ENCODE measurements around the gene CCDC40. TPM values are rescaled to one million over a fixed set of nuclear protein-coding genes. Genes with fewer than 3 reads are reported as not detected.

The CCDC40 gene
- total RNA-seq, 6 experiments from 2014 or later = 1.7 to 3.1 (median 2.1) TPM

DNA sequence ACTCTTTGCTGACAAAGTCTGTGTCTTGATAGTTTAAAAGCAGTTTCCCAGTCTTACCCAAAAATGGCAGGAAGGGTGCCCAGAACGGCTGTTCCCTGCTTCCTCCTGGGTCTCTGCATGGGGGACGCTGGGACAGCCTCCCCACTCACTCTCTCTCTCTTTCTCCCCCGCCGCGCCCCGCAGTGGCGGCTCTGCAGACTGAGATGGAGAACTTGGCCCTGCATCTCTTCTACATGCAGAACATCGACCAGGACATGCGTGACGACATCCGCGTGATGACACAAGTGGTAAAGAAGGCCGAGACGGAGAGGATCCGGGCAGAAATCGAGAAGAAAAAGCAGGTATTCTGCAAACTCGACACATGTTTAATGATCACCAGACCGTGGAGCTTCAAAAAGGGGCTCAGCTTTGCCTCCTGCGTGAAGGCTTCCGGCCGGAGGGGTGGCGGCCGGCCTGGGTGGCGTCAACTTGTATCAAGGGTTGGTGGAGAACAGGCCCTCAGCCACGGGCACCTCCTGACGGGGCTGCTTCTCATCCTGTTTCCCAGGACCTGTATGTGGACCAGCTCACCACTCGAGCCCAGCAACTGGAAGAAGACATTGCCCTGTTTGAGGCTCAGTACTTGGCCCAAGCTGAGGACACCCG lies 22.0 kb downstream of the CCDC40 start:
- Histone ChIP-seq H3K4me3 (no peak overlapping the region), H3K9me3 (no peaks in the 10 kb centered on the region), H3K4me1 (no peaks in the 10 kb centered on the region), H3K27ac (no peak overlapping the region), H3K36me3 (no peaks in the 10 kb centered on the region), H3K27me3 (no peaks in the 10 kb centered on the region)
- ATAC-seq (no peak), DNase-seq (no peak)
- intact Hi-C loops (cut with DNase I) = no loop called here
- WGBS (ENCODE audit: insufficient coverage, low coverage, low lambda C conversion rate, missing lambda C conversion rate) = 86% methylated on average over 17 of the region's 28 CpGs
- no peak for TF ChIP-seq POLR2A (IDR thresholded peaks at IDR 0.05)
- TF ChIP-seq, protein P1, sequence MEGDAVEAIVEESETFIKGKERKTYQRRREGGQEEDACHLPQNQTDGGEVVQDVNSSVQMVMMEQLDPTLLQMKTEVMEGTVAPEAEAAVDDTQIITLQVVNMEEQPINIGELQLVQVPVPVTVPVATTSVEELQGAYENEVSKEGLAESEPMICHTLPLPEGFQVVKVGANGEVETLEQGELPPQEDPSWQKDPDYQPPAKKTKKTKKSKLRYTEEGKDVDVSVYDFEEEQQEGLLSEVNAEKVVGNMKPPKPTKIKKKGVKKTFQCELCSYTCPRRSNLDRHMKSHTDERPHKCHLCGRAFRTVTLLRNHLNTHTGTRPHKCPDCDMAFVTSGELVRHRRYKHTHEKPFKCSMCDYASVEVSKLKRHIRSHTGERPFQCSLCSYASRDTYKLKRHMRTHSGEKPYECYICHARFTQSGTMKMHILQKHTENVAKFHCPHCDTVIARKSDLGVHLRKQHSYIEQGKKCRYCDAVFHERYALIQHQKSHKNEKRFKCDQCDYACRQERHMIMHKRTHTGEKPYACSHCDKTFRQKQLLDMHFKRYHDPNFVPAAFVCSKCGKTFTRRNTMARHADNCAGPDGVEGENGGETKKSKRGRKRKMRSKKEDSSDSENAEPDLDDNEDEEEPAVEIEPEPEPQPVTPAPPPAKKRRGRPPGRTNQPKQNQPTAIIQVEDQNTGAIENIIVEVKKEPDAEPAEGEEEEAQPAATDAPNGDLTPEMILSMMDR (IDR thresholded peaks at IDR 0.05) = no peak

DNA sequence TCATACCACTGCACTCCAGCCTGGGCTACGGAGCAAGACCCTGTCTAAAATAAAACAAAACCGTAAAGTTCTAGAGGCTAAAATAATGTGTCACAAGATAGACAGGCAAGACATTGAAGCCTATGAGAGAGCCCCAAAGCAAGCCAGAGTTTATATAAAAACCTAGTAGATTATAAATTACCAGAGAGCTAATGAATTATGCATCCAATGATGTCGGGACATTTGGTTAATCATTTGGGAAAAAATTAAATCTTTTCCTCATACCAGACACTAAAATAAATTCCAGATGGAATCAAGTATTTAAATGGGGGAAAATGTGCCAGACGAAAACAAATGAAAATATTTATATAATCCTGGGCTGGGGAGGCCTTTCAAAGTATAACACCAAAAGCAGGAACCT lies 24.2 kb downstream of the CCDC40 start:
- TF ChIP-seq POLR2A (IDR thresholded peaks at IDR 0.05) = no peak
- TF ChIP-seq, protein P1 (IDR thresholded peaks at IDR 0.05) = no peak
- ATAC-seq = no peak
- intact Hi-C loops (cut with DNase I) = no loop called here
- no peak overlapping the region for H3K4me3 ChIP-seq
- H3K27ac ChIP-seq = no peak overlapping the region
- 65% methylated on average over 4 of the region's 4 CpGs for WGBS (ENCODE audit: insufficient coverage, low coverage, low lambda C conversion rate, missing lambda C conversion rate)
- no peak for DNase-seq
- H3K9me3 ChIP-seq = no peaks in the 10 kb centered on the region
- no peaks in the 10 kb centered on the region for H3K27me3 ChIP-seq
- H3K36me3 ChIP-seq = no peaks in the 10 kb centered on the region
- H3K4me1 ChIP-seq = no peaks in the 10 kb centered on the region

DNA sequence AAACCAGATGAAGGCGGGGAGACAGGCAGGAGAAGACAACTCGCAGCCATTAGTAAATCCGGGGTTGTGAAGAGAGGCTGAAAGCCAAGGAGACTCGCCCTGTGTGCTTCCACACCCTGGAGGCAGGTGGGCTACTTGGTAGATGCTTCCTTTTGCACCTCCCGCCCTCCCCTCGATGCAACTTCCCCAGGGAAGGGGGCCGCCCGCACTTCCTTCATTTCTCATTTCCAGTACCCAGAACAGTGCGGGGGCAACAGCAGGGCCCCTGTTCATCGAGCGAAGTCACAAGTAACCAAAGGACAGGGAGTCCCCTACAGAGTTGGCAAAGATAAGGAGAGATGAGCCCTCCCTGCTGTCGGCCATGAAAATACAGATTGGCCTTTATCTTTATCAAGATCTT lies 25.0 kb downstream of the CCDC40 start:
- no peak for DNase-seq
- ATAC-seq = no peak
- whole genome bisulfite sequencing (ENCODE audit: insufficient coverage, low coverage, low lambda C conversion rate, missing lambda C conversion rate) = 78% methylated on average over 5 of the region's 12 CpGs
- H3K4me1 ChIP-seq = no peaks in the 10 kb centered on the region
- H3K36me3 ChIP-seq = no peaks in the 10 kb centered on the region
- no peak for TF ChIP-seq POLR2A (IDR thresholded peaks at IDR 0.05)
- TF ChIP-seq, protein P1 (IDR thresholded peaks at IDR 0.05) = no peak
- intact Hi-C loops (cut with DNase I) = no loop called here
- H3K9me3 ChIP-seq = no peaks in the 10 kb centered on the region
- no peaks in the 10 kb centered on the region for H3K27me3 ChIP-seq
- no peak overlapping the region for H3K27ac ChIP-seq
- H3K4me3 ChIP-seq = no peak overlapping the region

DNA sequence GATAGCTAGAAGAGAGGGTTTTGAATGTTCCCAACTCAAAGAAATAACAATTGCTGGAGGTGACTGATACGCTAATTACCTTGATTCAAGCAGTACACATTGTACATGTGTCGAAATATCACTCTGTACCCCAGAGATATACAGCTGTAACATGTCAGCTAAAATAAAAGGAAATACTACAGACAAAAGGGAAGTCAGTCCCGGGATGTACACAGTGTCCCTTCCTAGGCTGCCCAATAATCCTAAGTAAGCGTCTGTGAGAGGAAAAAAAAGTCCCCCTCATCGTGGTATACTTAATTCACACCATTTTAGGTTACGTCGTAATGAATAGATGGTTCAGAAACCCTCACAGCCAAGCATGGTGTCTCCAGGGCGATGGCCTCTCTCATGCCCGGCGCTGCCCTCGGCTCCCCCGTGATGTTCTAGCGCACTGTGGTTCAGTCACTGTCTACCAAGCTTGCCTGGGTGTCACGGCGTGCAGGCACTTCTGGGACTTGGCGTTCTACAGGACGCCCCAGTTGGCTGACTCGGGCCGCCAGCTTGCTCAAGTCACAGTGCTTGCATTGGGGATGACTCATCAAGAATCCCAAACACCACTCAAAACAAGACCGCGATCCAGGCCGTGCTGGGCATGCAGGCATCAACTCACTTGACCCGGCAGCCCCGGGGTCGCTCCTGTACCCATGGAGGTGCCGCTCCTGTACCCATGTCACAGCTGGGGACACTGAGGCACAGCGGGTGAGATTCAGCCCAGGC lies 27.6 kb downstream of the CCDC40 start:
- H3K4me3 ChIP-seq = no peak overlapping the region
- WGBS (ENCODE audit: insufficient coverage, low coverage, low lambda C conversion rate, missing lambda C conversion rate) = 57% methylated on average over 5 of the region's 27 CpGs
- no peaks in the 10 kb centered on the region for H3K36me3 ChIP-seq
- H3K9me3 ChIP-seq = no peaks in the 10 kb centered on the region
- no peak overlapping the region for H3K27ac ChIP-seq
- intact Hi-C loops (cut with DNase I) = no loop called here
- H3K27me3 ChIP-seq = no peaks in the 10 kb centered on the region
- ATAC-seq = peak; percentile 33 to 67 (median 53)
- DNase-seq = peak in 1 of 3 donors; percentile 42
- no peak for TF ChIP-seq POLR2A (IDR thresholded peaks at IDR 0.05)
- TF ChIP-seq, protein P1 (IDR thresholded peaks at IDR 0.05) = no peak
- H3K4me1 ChIP-seq = peaks cover 0 to 5% (median 2%) of the 10 kb centered on the region in 4 donors
